ENCODE results near the gene ABCC4.

Gene ABCC4

GRCh38 chr13:95035311-95036109 is 265.7 kb downstream of the ABCC4 start:
- no peak for DNase-seq

- DNase-seq = no peak
Observed at GRCh38 chr13:95033890-95034289, 267.4 kb downstream of the ABCC4 start.

- no peak for DNase-seq
Observed at GRCh38 chr13:95032121-95032520, 269.1 kb downstream of the ABCC4 start.

GRCh38 chr13:95030821-95031343 is 270.4 kb downstream of the ABCC4 start:
- no peak for DNase-seq

- no peak for DNase-seq
Observed at GRCh38 chr13:95027638-95028037, 273.6 kb downstream of the ABCC4 start.

- DNase-seq = no peak
Observed at GRCh38 chr13:95025116-95025515, 276.1 kb downstream of the ABCC4 start.

GRCh38 chr13:95023405-95023804 is 277.8 kb downstream of the ABCC4 start:
- DNase-seq = no peak

GRCh38 chr13:95020298-95020987 is 280.8 kb downstream of the ABCC4 start:
- no peak for DNase-seq

- DNase-seq = no peak
Observed at GRCh38 chr13:95019886-95020285, 281.4 kb downstream of the ABCC4 start.

- no peak for DNase-seq
Observed at GRCh38 chr13:95007322-95007721, 293.9 kb downstream of the ABCC4 start.

GRCh38 chr13:95005300-95005699 is 296.0 kb downstream of the ABCC4 start:
- DNase-seq = no peak

- DNase-seq = no peak
Observed at GRCh38 chr13:95003019-95003813, 298.0 kb downstream of the ABCC4 start.

- DNase-seq = no peak
Observed at GRCh38 chr13:95002126-95002525, 299.1 kb downstream of the ABCC4 start.

- no peak for DNase-seq
Observed at GRCh38 chr13:94999871-95000270, 301.4 kb downstream of the ABCC4 start.

GRCh38 chr13:94997126-94997525 is 304.1 kb downstream of the ABCC4 start:
- no peak for DNase-seq

GRCh38 chr13:94996445-94996844 is 304.8 kb downstream of the ABCC4 start:
- DNase-seq = no peak

GRCh38 chr13:94994506-94994905 is 306.7 kb downstream of the ABCC4 start:
- DNase-seq = no peak

GRCh38 chr13:94993616-94994015 is 307.6 kb downstream of the ABCC4 start:
- no peak for DNase-seq

GRCh38 chr13:94992036-94992960 is 309.0 kb downstream of the ABCC4 start:
- DNase-seq = no peak

- DNase-seq = no peak
Observed at GRCh38 chr13:94988654-94989053, 312.6 kb downstream of the ABCC4 start.

GRCh38 chr13:94987869-94988268 is 313.4 kb downstream of the ABCC4 start:
- no peak for DNase-seq

GRCh38 chr13:94987081-94987480 is 314.2 kb downstream of the ABCC4 start:
- no peak for DNase-seq

Data from T-helper 9 cell (primary cell).